ENCODE data around the gene LOC101059915.

LOC101059915 gene

GRCh38 chrX:71666240-71667223 is 814 bp upstream of the LOC101059915 start:
- FAIRE-seq: no peak
- H3K27ac ChIP-seq (ENCODE audit: insufficient read depth, low read depth, low read length): no peak overlapping the region

More at GRCh38 chrX:71666240-71667223, 814 bp upstream of the LOC101059915 start:
- intact Hi-C loops (cut with micrococcal nuclease) (no loop called here), dilution Hi-C loops (cut with MboI; ENCODE audit: extremely low pct_ligation_motif_present, low sequenced_read_pairs) (no loop called here)
- no peak overlapping the region for H3K9ac ChIP-seq (replicated peaks; ENCODE audit: extremely low read depth, insufficient read depth, low read length)
- no TSS peak for BruUV-seq (replicated peaks)
- no peaks in the 10 kb centered on the region for H3K9me1 ChIP-seq (replicated peaks; ENCODE audit: control insufficient read depth, extremely low read depth, insufficient read depth, low read length)
- no peak overlapping the region for H3K4me3 ChIP-seq (replicated peaks in 1 of 3; ENCODE audit: insufficient read depth in 1 of 3, low read depth in 1 of 3, low read length in 3 of 3)
- H3K4me2 ChIP-seq (ENCODE audit: insufficient read depth, low read length): no peak overlapping the region
- DNase-seq (ENCODE audit: low read depth, low spot score): no peak
- POLR2A ChIA-PET: no interaction called here
- no peaks in the 10 kb centered on the region for H3K79me2 ChIP-seq (ENCODE audit: control insufficient read depth, insufficient read depth, low read length)
- no peaks in the 10 kb centered on the region for H3K27me3 ChIP-seq (ENCODE audit: control insufficient read depth in 2 of 2, insufficient read depth in 2 of 2, low read length in 2 of 2)
- no peak for TF ChIP-seq MYC (IDR thresholded peaks at IDR 0.05; ENCODE audit: low read depth, low read length)
- TF ChIP-seq MAX (IDR thresholded peaks at IDR 0.05; ENCODE audit: insufficient read depth, insufficient read length): no peak
- TF ChIP-seq POLR2AphosphoS5 (IDR thresholded peaks at IDR 0.05; ENCODE audit: insufficient read depth, low read depth, low read length): no peak
- no peak for TF ChIP-seq JUN (IDR thresholded peaks at IDR 0.05; ENCODE audit: borderline replicate concordance, insufficient read depth, insufficient read length, low read depth)
- no peak for TF ChIP-seq EZH2 (IDR thresholded peaks at IDR 0.05; ENCODE audit: borderline replicate concordance, low read depth, low read length, severe bottlenecking)
- TF ChIP-seq CTCF (IDR thresholded peaks at IDR 0.05; ENCODE audit: extremely low read depth in 1 of 2, insufficient read depth in 1 of 2, low read depth in 1 of 2, low read length in 2 of 2): no peak
- no peak for TF ChIP-seq FOS (IDR thresholded peaks at IDR 0.05; ENCODE audit: borderline replicate concordance, insufficient read depth, low read length)
- no peak for TF ChIP-seq POLR2A (IDR thresholded peaks at IDR 0.05; ENCODE audit: low read depth, low read length)
- no peak for TF ChIP-seq GATA2 (IDR thresholded peaks at IDR 0.05; ENCODE audit: insufficient read depth, insufficient read length, low read depth, low read length)
- H4K20me1 ChIP-seq (replicated peaks; ENCODE audit: control insufficient read depth, extremely low read depth, insufficient read depth, low read length): no peaks in the 10 kb centered on the region
- no peaks in the 10 kb centered on the region for H3K9me3 ChIP-seq (replicated peaks; ENCODE audit: control insufficient read depth, insufficient read depth, low read length)
- no peaks in the 10 kb centered on the region for H3K4me1 ChIP-seq (ENCODE audit: control insufficient read depth, extremely low read depth, insufficient read depth, low read length)
- CTCF ChIA-PET: no interaction called here
- H3K36me3 ChIP-seq (ENCODE audit: control insufficient read depth in 2 of 2, extremely low read depth in 1 of 2, insufficient read depth in 2 of 2, low read length in 2 of 2): no peaks in the 10 kb centered on the region
- H2AFZ ChIP-seq (ENCODE audit: low read depth, low read length): no peak overlapping the region

All from endothelial cell of umbilical vein (primary cell).